Stimulated activated CD8-positive, alpha-beta memory T cell treated with anti-CD3 and anti-CD28 coated beads, Interleukin-2, amount 100 ng/mL, for 48 hours (primary cell): Measurements from ENCODE around the gene ZNF200.
"Not testable (repeated sequence)": the region's sequence is repeated elsewhere in the genome, so short reads cannot be mapped to it uniquely, and the experiment has no call there.

Experiments
- DNase-seq, 2 donors: peaks; one replicate each; pipeline ENCODE4 v3.0.0-alpha.2; 2020; ENCODE audit warnings: low read depth in 2 of 2

ZNF200 gene

DNA sequence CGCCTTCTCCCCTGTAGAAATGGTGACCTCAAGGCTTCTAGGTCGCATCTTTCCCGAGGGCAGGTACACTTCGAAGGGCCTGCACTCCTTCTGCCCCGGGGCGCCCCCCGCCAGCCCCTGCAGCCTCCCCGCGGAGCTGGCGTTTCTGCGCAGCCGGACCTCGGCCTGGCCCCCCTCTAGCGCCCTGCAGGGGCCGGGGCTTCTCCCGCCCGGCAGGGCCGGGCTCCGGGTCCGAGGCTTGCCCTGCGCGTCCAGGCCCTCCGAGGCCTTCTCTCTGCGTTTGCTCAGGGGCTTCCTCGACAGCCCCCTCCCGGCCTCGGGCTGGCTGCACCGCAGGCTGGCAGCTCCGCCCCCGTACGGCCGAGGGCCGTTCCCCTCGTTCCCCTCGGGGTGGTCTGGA is 19.4 kb upstream of the ZNF200 start:
- DNase-seq: no peak

GRCh38 chr16:3252967-3253366 is 18.0 kb upstream of the ZNF200 start:
- no peak for DNase-seq

- DNase-seq: no peak
Observed at GRCh38 chr16:3249451-3249850, 14.5 kb upstream of the ZNF200 start.

DNA sequence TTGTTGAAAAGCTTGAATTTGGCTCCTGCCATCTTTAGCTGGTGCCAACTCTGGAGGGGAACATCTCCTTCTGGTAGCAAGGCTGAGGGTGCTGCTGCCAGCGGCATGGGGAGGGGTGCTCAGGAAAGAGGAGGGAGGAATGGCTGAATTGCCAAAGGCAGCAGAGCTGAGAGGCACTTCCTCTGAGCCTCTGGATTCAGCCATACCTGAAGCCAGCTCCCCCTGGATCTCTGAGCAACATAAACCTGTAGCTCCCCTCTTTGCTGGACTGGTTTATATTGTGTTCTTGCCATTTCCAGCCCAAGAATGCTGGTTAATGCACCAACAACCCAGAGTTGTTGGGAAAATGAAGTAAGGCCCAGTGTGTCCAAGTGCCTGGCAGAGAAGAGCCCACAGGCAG is 14.1 kb upstream of the ZNF200 start:
- DNase-seq: no peak

GRCh38 chr16:3248596-3248995 is 13.6 kb upstream of the ZNF200 start:
- no peak for DNase-seq

GRCh38 chr16:3246876-3247275 is 11.9 kb upstream of the ZNF200 start:
- no peak for DNase-seq

DNA sequence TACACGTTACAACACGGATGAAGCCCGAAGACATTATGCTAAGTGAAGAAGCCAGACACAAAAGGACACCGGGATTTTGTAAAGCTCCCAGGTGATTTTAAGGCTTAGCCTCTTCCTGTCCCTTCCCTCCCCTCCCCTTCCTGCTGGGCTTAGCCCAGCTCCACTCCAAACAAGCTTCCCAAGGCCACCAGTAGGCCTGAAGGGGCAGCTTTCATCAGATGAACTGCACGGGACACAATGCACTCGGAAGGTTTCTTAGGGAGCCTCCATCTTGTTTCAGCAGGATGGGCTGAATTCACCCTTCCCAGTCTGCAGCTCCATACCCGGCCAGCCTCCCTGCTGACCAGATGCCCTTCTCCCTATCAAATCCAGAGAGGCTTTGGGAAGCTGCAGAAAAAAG is 11.0 kb upstream of the ZNF200 start:
- DNase-seq: no peak

DNA sequence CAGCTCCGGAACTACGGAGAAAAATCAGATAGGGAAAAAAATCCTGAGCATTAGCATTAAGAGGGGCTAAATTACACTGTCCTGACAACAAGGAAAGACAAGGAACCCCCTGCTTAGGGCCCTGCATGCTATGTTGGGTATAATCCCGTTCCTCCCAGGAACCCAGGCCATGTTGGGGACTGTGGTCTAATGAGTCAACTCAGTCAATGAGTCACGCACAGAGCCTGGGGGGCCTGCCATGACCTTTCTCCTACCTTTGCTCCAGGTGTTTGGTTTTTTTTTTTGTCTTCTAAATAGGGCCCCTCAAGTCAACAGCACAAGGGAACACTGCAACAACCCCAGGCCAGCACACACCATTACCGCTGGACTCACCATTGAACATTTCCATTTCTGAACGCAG is 8.9 kb upstream of the ZNF200 start:
- DNase-seq: no peak

- no peak for DNase-seq
Observed at GRCh38 chr16:3242709-3243108, 7.8 kb upstream of the ZNF200 start.

- no peak for DNase-seq
Observed at GRCh38 chr16:3241761-3242160, 6.8 kb upstream of the ZNF200 start.

- DNase-seq: no peak
Observed at GRCh38 chr16:3235856-3236669, 1.1 kb upstream of the ZNF200 start.

GRCh38 chr16:3234543-3234856 is 458 bp downstream of the ZNF200 start:
- DNase-seq: peak in 1 of 2 donors; percentile 4

DNA sequence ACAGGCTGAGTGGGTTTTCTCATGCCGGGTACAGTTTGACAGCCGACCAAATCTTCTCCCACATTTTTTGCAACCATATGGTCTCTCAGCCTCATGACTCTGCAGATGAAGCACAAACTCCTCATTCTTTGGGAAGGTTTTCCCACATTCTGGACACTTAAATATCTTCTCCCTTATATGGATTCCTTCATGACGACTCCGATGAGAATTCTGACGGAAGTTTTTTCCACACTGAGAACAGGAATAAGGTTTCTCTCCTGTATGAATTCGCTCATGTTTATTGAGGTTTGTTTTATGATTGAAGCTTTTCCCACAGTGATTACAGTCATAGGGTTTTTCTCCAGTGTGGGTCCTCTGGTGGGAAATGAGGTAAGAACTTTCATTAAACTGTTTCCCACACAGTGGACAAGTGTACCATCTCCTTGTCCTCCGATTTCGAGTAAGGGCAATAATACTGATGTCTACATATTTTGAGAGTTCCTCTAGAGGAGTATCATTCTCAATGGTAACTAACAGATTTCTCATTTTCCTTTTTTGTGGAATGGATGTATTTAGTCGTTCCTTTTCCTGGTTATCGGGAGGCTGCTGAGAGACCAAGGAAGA is 10.9 kb downstream of the ZNF200 start:
- no peak for DNase-seq

DNA sequence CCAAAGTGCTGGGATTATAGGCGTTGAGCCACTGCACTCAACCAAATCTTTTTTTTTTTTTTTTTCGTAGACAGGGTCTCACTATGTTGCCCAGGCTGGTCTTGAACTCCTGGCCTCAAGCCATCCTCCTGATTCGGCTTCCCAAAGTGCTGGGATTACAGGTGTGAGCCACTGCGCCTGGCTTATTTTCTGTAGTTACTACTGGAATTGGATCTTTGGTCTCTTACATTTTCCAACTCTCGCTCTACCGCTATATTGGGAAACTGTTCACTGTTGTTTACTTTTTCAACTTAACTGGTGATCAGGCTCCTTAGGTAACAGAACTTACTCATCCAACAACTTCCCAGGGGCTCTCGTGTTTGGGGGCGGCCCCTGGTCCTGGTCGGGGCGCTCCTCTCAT is 14.1 kb downstream of the ZNF200 start:
- DNase-seq: no peak

GRCh38 chr16:3216263-3216640 is 18.7 kb downstream of the ZNF200 start:
- no peak for DNase-seq

- DNase-seq: no peak
Observed at GRCh38 chr16:3215601-3216262, 19.2 kb downstream of the ZNF200 start.

DNA sequence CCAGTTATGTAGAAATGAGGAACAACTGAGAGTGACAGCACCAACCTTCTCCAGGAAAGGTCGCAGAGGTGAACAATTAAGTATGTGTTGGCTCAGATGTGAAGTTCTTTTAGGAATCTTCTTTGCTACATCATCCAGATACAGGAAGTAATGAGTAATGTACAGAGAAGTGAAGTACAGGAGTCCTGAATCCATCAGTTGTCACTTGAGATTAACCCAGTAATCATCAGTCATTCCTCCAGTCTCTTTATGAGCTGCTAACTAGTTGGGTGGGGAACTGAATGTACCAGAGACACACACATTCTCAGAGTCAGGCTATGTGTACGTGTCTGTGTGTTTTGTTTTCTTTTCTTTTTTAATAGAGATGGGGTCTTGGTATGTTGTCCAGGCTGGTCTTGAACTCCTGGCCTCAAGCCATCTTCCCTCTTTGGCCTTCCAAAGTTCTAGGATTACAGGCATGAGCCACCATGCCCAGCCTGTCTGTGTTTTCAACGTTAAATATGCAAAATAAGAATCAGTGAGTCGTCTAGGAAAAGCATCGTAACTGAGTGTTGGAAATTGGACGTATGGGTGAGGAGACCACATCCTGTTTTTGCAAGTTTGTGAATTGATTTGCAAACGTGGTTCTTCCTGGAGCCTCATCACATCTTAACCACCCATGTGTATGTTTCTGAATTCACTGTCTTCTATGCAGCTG is 19.9 kb downstream of the ZNF200 start:
- no peak for DNase-seq

DNA sequence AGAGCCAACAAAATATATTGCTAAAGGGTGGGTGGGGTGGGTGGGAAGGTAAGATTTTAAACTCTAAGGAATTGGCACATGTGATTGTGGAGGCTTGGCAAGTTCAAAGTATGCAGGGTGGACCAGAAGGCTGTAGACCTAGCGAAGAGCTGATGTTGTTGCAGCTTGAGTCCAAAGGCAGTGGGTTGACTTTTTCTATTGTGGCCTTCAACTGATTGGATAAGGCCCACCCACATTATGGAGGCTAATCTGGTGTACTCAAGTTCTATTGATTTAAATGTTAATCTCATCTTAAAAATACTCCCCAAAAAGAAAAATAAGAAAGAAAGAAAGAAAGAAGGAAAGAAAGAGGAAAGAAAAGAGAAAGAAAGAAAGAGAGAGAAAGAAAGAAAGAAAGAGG is 22.4 kb downstream of the ZNF200 start:
- DNase-seq: no peak

- no peak for DNase-seq
Observed at GRCh38 chr16:3212006-3212405, 23.0 kb downstream of the ZNF200 start.

- no peak for DNase-seq
Observed at GRCh38 chr16:3207086-3207953, 27.6 kb downstream of the ZNF200 start.

DNA sequence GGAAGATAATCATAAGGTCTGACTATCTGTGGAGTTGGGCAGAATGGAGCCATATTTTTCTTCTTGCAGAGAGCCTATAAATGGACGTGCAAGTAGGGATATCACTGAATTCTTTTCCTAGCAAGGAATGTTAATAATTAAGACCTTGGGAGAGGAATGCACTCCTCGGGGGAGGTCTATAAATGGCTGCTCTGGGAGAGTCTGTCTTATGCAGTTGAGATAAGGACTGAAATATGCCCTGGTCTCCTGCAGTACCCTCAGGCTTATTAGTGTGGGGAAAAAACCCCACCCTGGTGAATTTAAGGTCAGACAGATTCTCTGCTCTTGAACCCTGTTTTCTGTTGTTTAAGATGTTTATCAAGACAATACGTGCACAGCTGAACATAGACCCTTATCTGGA is 29.0 kb downstream of the ZNF200 start:
- not testable (repeated sequence) for DNase-seq
